GM06990 (cell line): ENCODE results near the gene LPCAT1.
"Not testable (repeated sequence)": the region's sequence is repeated elsewhere in the genome, so short reads cannot be mapped to it uniquely, and the experiment has no call there.

Experiments used
- DNase-seq: peaks from one replicate; pipeline ENCODE4 v3.0.0-alpha.2; 2011; ENCODE audit not compliant: insufficient read length; ENCODE audit errors: extremely low read depth
- H3K27me3 ChIP-seq: replicated peaks from 2 replicates; pipeline ENCODE4 v1.6.0; 2011; ENCODE audit warnings: low read length; ENCODE audit not compliant: control insufficient read depth, insufficient read depth
- H3K36me3 ChIP-seq: 2 replicates; pipeline ENCODE4 v1.5.1; 2011; ENCODE audit warnings: low read length; ENCODE audit not compliant: control insufficient read depth, insufficient read depth
- H3K4me3 ChIP-seq: replicated peaks from 2 replicates; pipeline ENCODE4 v1.5.1; 2011; ENCODE audit warnings: low read depth, mild to moderate bottlenecking, control low read depth, low read length
- CTCF ChIP-seq: IDR thresholded peaks from 2 replicates; pipeline ENCODE4 v1.5.1; 2011; ENCODE audit warnings: low read length, control low read depth, mild to moderate bottlenecking, inconsistent platforms; ENCODE audit not compliant: insufficient read depth, poor library complexity, severe bottlenecking

The LPCAT1 gene

GRCh38 chr5:1506242-1507013, 17.3 kb downstream of the LPCAT1 start:
- DNase-seq: no peak
- no peak for TF ChIP-seq CTCF
- Histone ChIP-seq H3K36me3 (peaks cover 16% of the 10 kb centered on the region), H3K27me3 (no peaks in the 10 kb centered on the region), H3K4me3 (no peak overlapping the region)

- H3K36me3 ChIP-seq: peaks cover 18% of the 10 kb centered on the region
- no peaks in the 10 kb centered on the region for H3K27me3 ChIP-seq
- no peak for DNase-seq
- peak overlapping the region; percentile 45 for H3K4me3 ChIP-seq
- no peak for TF ChIP-seq CTCF
Measured at GRCh38 chr5:1505506-1506241, 18.1 kb downstream of the LPCAT1 start.

GRCh38 chr5:1505089-1505488, 18.7 kb downstream of the LPCAT1 start:
- H3K36me3 ChIP-seq: peaks cover 19% of the 10 kb centered on the region
- H3K27me3 ChIP-seq, DNase-seq: not testable (repeated sequence)
- peak overlapping the region; percentile 45 for H3K4me3 ChIP-seq

DNA sequence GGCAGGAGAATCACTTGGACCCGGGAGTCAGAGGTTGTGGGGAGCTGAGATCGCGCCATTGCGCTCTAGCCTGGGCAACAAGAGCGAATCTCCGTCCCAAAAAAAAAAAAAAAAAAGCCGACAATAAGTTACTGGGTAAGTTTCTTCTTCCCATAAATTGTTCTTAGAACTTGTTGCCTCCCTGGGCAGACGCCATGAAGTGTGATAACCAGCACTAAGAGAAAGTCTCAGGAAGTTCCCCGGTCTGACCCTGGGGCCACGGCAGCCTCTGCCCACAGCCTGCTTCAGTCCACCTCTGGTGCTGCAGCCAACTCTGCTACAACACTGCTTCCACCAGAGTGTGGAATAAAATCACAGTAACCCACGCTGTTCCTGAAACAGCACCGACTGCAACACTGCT, 19.1 kb downstream of the LPCAT1 start:
- peak overlapping the region; percentile 45 for H3K4me3 ChIP-seq
- no peak for TF ChIP-seq CTCF
- peaks cover 22% of the 10 kb centered on the region for H3K36me3 ChIP-seq
- H3K27me3 ChIP-seq: no peaks in the 10 kb centered on the region
- no peak for DNase-seq

- no peak for TF ChIP-seq CTCF
- H3K4me3 ChIP-seq: peak overlapping the region; percentile 45
- DNase-seq: no peak
- H3K27me3 ChIP-seq: no peaks in the 10 kb centered on the region
- H3K36me3 ChIP-seq: peaks cover 21% of the 10 kb centered on the region
Measured at GRCh38 chr5:1504069-1504595, 19.6 kb downstream of the LPCAT1 start.
